ENCODE data around the gene ZBTB47. TPM values are rescaled to one million over a fixed set of nuclear protein-coding genes. Genes with fewer than 3 reads are reported as not detected.

ZBTB47 gene
- total RNA-seq, 3 donors from 2014 or later (not counting 1 experiment from before 2014, with no cell fraction given): 2.1 to 3.0 (median 3.0) TPM

DNA sequence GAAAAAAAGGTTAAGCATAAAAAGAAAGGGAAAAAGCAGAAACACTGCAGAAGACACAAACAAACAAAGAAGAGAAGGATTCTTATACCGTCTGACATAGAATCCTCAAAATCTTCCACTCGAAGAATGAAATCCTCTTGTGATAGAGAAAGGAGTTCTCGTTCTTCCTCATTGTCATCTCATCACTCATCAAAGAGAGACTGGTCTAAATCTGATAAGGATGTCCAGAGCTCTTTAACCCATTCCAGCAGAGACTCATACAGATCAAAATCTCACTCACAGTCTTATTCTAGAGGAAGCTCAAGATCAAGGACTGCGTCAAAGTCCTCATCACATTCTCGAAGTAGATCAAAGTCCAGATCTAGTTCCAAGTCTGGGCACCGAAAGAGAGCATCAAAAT is 16.5 kb upstream of the ZBTB47 start:
- no peaks in the 10 kb centered on the region for H3K27me3 ChIP-seq (ENCODE audit: control insufficient read depth, insufficient read depth, low read length)
- TF ChIP-seq, protein P1, sequence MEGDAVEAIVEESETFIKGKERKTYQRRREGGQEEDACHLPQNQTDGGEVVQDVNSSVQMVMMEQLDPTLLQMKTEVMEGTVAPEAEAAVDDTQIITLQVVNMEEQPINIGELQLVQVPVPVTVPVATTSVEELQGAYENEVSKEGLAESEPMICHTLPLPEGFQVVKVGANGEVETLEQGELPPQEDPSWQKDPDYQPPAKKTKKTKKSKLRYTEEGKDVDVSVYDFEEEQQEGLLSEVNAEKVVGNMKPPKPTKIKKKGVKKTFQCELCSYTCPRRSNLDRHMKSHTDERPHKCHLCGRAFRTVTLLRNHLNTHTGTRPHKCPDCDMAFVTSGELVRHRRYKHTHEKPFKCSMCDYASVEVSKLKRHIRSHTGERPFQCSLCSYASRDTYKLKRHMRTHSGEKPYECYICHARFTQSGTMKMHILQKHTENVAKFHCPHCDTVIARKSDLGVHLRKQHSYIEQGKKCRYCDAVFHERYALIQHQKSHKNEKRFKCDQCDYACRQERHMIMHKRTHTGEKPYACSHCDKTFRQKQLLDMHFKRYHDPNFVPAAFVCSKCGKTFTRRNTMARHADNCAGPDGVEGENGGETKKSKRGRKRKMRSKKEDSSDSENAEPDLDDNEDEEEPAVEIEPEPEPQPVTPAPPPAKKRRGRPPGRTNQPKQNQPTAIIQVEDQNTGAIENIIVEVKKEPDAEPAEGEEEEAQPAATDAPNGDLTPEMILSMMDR (IDR thresholded peaks at IDR 0.05): no peak
- H3K9me3 Mint-ChIP-seq: no peaks in the 10 kb centered on the region
- whole genome bisulfite sequencing (ENCODE audit: insufficient coverage): 96% methylated on average over 4 of the region's 6 CpGs
- peaks cover 7% of the 10 kb centered on the region for H3K4me1 ChIP-seq (ENCODE audit: control insufficient read depth, insufficient read depth, low read length)
- no peak overlapping the region for H3K4me3 ChIP-seq (ENCODE audit: low read length)
- ATAC-seq (no peak), DNase-seq (no peak)
- H3K4me1 Mint-ChIP-seq: peaks cover 10 to 13% of the 10 kb centered on the region in 2 donors
- no peaks in the 10 kb centered on the region for H3K27me3 Mint-ChIP-seq (ENCODE audit: low read depth in 2 of 2)
- H3K36me3 Mint-ChIP-seq: peaks cover 15% of the 10 kb centered on the region
- no peak overlapping the region for H3K27ac ChIP-seq (ENCODE audit: low read length)
- intact Hi-C loops (cut with micrococcal nuclease): loop anchor here (5.0 kb wide), 1 partner anchor 35 kb away; the partner anchor contains the start of gene NKTR
- H3K4me3 Mint-ChIP-seq: no peak overlapping the region
- peaks cover 82% of the 10 kb centered on the region for H3K36me3 ChIP-seq (ENCODE audit: control insufficient read depth, insufficient read depth, low read length)
- H3K9me3 ChIP-seq (ENCODE audit: control insufficient read depth, insufficient read depth, low read length): no peaks in the 10 kb centered on the region
- H3K27ac Mint-ChIP-seq: no peak overlapping the region

DNA sequence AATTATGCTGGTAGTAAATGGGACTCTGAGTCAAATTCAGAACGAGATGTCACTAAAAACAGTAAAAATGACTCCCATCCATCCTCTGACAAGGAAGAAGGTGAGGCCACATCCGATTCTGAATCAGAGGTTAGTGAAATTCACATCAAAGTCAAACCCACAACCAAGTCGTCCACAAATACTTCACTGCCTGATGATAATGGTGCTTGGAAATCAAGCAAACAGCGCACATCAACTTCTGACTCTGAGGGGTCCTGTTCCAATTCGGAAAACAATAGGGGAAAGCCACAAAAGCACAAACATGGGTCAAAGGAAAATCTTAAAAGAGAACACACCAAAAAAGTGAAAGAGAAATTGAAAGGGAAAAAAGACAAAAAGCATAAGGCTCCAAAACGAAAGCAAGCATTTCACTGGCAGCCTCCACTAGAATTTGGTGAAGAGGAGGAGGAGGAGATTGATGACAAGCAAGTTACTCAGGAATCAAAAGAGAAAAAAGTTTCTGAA is 15.1 kb upstream of the ZBTB47 start:
- H3K27me3 Mint-ChIP-seq (ENCODE audit: low read depth in 2 of 2): no peaks in the 10 kb centered on the region
- peak; percentile 58 to 78 (median 72) for ATAC-seq
- H3K27me3 ChIP-seq (ENCODE audit: control insufficient read depth, insufficient read depth, low read length): no peaks in the 10 kb centered on the region
- H3K4me3 ChIP-seq (ENCODE audit: low read length): no peak overlapping the region
- peaks cover 20% of the 10 kb centered on the region for H3K36me3 Mint-ChIP-seq
- intact Hi-C loops (cut with micrococcal nuclease): loop anchor here (5.0 kb wide), 1 partner anchor 36 kb away; the partner anchor contains the start of gene NKTR
- TF ChIP-seq, protein P1 (IDR thresholded peaks at IDR 0.05): no peak
- no peaks in the 10 kb centered on the region for H3K9me3 Mint-ChIP-seq
- no peaks in the 10 kb centered on the region for H3K9me3 ChIP-seq (ENCODE audit: control insufficient read depth, insufficient read depth, low read length)
- no peak overlapping the region for H3K27ac Mint-ChIP-seq
- H3K27ac ChIP-seq (ENCODE audit: low read length): peak overlapping the region; percentile 78
- no peak overlapping the region for H3K4me3 Mint-ChIP-seq
- peaks cover 10 to 13% of the 10 kb centered on the region in 2 donors for H3K4me1 Mint-ChIP-seq
- peaks cover 7% of the 10 kb centered on the region for H3K4me1 ChIP-seq (ENCODE audit: control insufficient read depth, insufficient read depth, low read length)
- peaks cover 81% of the 10 kb centered on the region for H3K36me3 ChIP-seq (ENCODE audit: control insufficient read depth, insufficient read depth, low read length)
- 64% methylated on average over 6 of the region's 6 CpGs for WGBS (ENCODE audit: insufficient coverage)
- DNase-seq: peak in 1 of 2 donors; percentile 67

DNA sequence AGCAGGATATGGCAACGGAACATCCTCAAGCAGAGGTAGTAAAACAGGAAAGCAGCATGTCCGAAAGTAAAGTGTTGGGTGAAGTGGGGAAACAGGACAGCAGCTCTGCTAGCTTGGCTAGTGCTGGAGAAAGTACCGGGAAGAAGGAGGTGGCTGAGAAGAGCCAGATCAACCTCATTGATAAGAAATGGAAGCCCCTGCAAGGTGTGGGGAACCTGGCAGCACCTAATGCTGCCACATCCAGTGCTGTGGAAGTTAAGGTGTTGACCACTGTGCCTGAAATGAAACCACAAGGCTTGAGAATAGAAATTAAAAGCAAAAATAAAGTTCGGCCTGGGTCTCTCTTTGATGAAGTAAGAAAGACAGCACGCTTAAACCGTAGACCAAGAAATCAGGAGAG is 14.3 kb upstream of the ZBTB47 start:
- peaks cover 81% of the 10 kb centered on the region for H3K36me3 ChIP-seq (ENCODE audit: control insufficient read depth, insufficient read depth, low read length)
- H3K27ac ChIP-seq (ENCODE audit: low read length): peak overlapping the region; percentile 78
- 50% methylated on average over 6 of the region's 6 CpGs for WGBS (ENCODE audit: insufficient coverage)
- no peaks in the 10 kb centered on the region for H3K27me3 Mint-ChIP-seq (ENCODE audit: low read depth in 2 of 2)
- no peak overlapping the region for H3K4me3 Mint-ChIP-seq
- TF ChIP-seq, protein P1 (IDR thresholded peaks at IDR 0.05): no peak
- no peaks in the 10 kb centered on the region for H3K9me3 ChIP-seq (ENCODE audit: control insufficient read depth, insufficient read depth, low read length)
- peak in 1 of 2 donors; percentile 30 for DNase-seq
- peaks cover 7% of the 10 kb centered on the region for H3K4me1 ChIP-seq (ENCODE audit: control insufficient read depth, insufficient read depth, low read length)
- peaks cover 19% of the 10 kb centered on the region for H3K36me3 Mint-ChIP-seq
- intact Hi-C loops (cut with micrococcal nuclease): loop anchor here (5.0 kb wide), 1 partner anchor 37 kb away; the partner anchor contains the start of gene NKTR
- no peak overlapping the region for H3K27ac Mint-ChIP-seq
- no peaks in the 10 kb centered on the region for H3K27me3 ChIP-seq (ENCODE audit: control insufficient read depth, insufficient read depth, low read length)
- peak; percentile 28 to 50 (median 39) for ATAC-seq
- no peak overlapping the region for H3K4me3 ChIP-seq (ENCODE audit: low read length)
- H3K9me3 Mint-ChIP-seq: no peaks in the 10 kb centered on the region
- H3K4me1 Mint-ChIP-seq: peaks cover 8 to 10% of the 10 kb centered on the region in 2 donors

- Histone ChIP-seq H3K9me3 (ENCODE audit: control insufficient read depth, insufficient read depth, low read length) (no peaks in the 10 kb centered on the region), H3K4me1 (ENCODE audit: control insufficient read depth, insufficient read depth, low read length) (peaks cover 7% of the 10 kb centered on the region), H3K36me3 (ENCODE audit: control insufficient read depth, insufficient read depth, low read length) (peaks cover 81% of the 10 kb centered on the region), H3K27me3 (ENCODE audit: control insufficient read depth, insufficient read depth, low read length) (no peaks in the 10 kb centered on the region), H3K27ac (ENCODE audit: low read length) (no peak overlapping the region), H3K4me3 (ENCODE audit: low read length) (no peak overlapping the region)
- TF ChIP-seq, protein P1 (IDR thresholded peaks at IDR 0.05): no peak
- Mint-ChIP-seq H3K4me3 (no peak overlapping the region), H3K36me3 (peaks cover 19% of the 10 kb centered on the region), H3K27ac (no peak overlapping the region), H3K27me3 (ENCODE audit: low read depth in 2 of 2) (no peaks in the 10 kb centered on the region), H3K4me1 (peaks cover 8 to 10% of the 10 kb centered on the region in 2 donors), H3K9me3 (no peaks in the 10 kb centered on the region)
- intact Hi-C loops (cut with micrococcal nuclease): no loop called here
- ATAC-seq (no peak), DNase-seq (no peak)
These were observed 13.4 kb upstream of the ZBTB47 start for GRCh38 chr3:42640129-42640528.

Measured in natural killer cell (primary cell).